ENCODE data around the gene TMEM63C. TPM values are rescaled to one million over a fixed set of nuclear protein-coding genes. Genes with fewer than 3 reads are reported as not detected.
"Not testable (repeated sequence)": the region's sequence is repeated elsewhere in the genome, so short reads cannot be mapped to it uniquely, and the experiment has no call there.

The TMEM63C gene
- total RNA-seq, 1 experiment from 2014 or later = 0.13 TPM

DNA sequence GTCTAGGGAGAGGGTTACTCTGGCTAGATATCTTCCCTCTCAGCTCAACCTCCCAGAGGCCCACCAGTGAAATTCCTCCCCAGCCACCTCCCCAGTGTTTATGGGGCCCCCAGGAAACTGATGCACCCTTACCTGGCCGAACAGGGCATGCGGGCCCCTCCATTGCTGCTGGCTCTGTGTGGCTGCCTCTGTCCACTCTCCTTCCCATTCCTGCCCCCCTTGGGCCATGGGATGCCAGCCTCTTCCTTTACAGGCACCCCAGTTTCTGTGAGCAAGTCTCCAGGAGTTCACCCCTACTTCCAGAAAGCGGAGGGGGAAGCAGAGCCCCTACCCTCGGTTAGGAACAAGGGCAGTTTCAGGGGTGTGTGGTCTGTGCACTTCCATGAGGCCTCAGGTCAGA is 20.6 kb upstream of the TMEM63C start:
- Histone ChIP-seq H3K4me1 (ENCODE audit: insufficient read depth, low read length, poor library complexity, severe bottlenecking) (peaks cover 7% of the 10 kb centered on the region), H3K27me3 (replicated peaks; ENCODE audit: insufficient read depth, low read depth, low read length, poor library complexity) (peaks cover 10% of the 10 kb centered on the region), H3K9me3 (ENCODE audit: low read depth, low read length, poor library complexity, severe bottlenecking) (no peaks in the 10 kb centered on the region), H3K4me3 (ENCODE audit: low read depth, low read length, poor library complexity, severe bottlenecking) (no peak overlapping the region), H3K36me3 (ENCODE audit: insufficient read depth, low read length, poor library complexity, severe bottlenecking) (no peaks in the 10 kb centered on the region), H3K27ac (ENCODE audit: low read depth, low read length, poor library complexity, severe bottlenecking) (no peak overlapping the region)
- POLR2A ChIA-PET (ENCODE audit: low non-redundant PET) = no interaction called here
- TF ChIP-seq EZH2 (IDR thresholded peaks at IDR 0.05; ENCODE audit: borderline replicate concordance, low read depth, low read length, poor library complexity, severe bottlenecking) = no peak
- TF ChIP-seq CTCF (conservative IDR thresholded peaks at IDR 0.05; ENCODE audit: low read depth, low read length) = no peak
- CTCF ChIA-PET = no interaction called here
- intact Hi-C loops (cut with micrococcal nuclease; ENCODE audit: unreplicated experiment) = no loop called here
- no peak for DNase-seq (ENCODE audit: low spot score)
- BruUV-seq (replicated peaks) = no TSS peak

GRCh38 chr14:77170045-77170444 is 11.6 kb upstream of the TMEM63C start:
- CTCF ChIA-PET = no interaction called here
- Histone ChIP-seq H3K27me3 (replicated peaks; ENCODE audit: insufficient read depth, low read depth, low read length, poor library complexity) (peaks cover 8% of the 10 kb centered on the region), H3K36me3 (ENCODE audit: insufficient read depth, low read length, poor library complexity, severe bottlenecking) (no peaks in the 10 kb centered on the region), H3K4me3 (ENCODE audit: low read depth, low read length, poor library complexity, severe bottlenecking) (no peak overlapping the region), H3K9me3 (ENCODE audit: low read depth, low read length, poor library complexity, severe bottlenecking) (peaks cover 15% of the 10 kb centered on the region), H3K27ac (ENCODE audit: low read depth, low read length, poor library complexity, severe bottlenecking) (no peak overlapping the region), H3K4me1 (ENCODE audit: insufficient read depth, low read length, poor library complexity, severe bottlenecking) (no peaks in the 10 kb centered on the region)
- no peak for TF ChIP-seq CTCF (conservative IDR thresholded peaks at IDR 0.05; ENCODE audit: low read depth, low read length)
- TF ChIP-seq EZH2 (IDR thresholded peaks at IDR 0.05; ENCODE audit: borderline replicate concordance, low read depth, low read length, poor library complexity, severe bottlenecking) = no peak
- no peak for DNase-seq (ENCODE audit: low spot score)
- POLR2A ChIA-PET (ENCODE audit: low non-redundant PET) = no interaction called here
- BruUV-seq (replicated peaks) = no TSS peak
- intact Hi-C loops (cut with micrococcal nuclease; ENCODE audit: unreplicated experiment) = no loop called here

DNA sequence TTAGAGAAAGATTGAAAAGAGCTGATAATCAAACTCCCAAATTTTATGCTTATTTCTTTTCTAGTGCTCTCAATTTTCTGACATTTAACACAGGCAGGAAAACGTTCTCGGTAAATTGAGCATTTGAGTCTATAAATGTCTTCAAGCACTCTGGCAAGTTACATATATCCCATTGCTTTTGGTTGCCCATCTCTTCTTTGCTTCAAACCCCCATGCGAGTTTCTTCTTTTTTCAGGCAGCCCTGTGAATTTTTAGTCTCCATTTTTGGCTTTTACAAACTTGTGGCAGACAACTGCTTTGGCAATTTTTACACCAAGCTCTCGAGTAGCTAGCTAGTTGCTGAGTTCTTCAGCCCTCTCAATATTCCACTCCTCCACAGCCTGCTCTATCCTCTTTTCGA is 8.7 kb upstream of the TMEM63C start:
- BruUV-seq (replicated peaks) = no TSS peak
- no peaks in the 10 kb centered on the region for H3K36me3 ChIP-seq (ENCODE audit: insufficient read depth, low read length, poor library complexity, severe bottlenecking)
- CTCF ChIA-PET = no interaction called here
- no peak for DNase-seq (ENCODE audit: low spot score)
- H3K4me1 ChIP-seq (ENCODE audit: insufficient read depth, low read length, poor library complexity, severe bottlenecking) = no peaks in the 10 kb centered on the region
- no peaks in the 10 kb centered on the region for H3K27me3 ChIP-seq (replicated peaks; ENCODE audit: insufficient read depth, low read depth, low read length, poor library complexity)
- TF ChIP-seq EZH2 (IDR thresholded peaks at IDR 0.05; ENCODE audit: borderline replicate concordance, low read depth, low read length, poor library complexity, severe bottlenecking) (no peak), CTCF (conservative IDR thresholded peaks at IDR 0.05; ENCODE audit: low read depth, low read length) (no peak)
- POLR2A ChIA-PET (ENCODE audit: low non-redundant PET) = interaction anchor here (0.6 kb wide), 1 partner anchor 54 kb away, joined by 11 read pairs; no protein-coding TSS in a partner anchor
- H3K9me3 ChIP-seq (ENCODE audit: low read depth, low read length, poor library complexity, severe bottlenecking) = peaks cover 15% of the 10 kb centered on the region
- intact Hi-C loops (cut with micrococcal nuclease; ENCODE audit: unreplicated experiment) = no loop called here
- H3K27ac ChIP-seq (ENCODE audit: low read depth, low read length, poor library complexity, severe bottlenecking) = no peak overlapping the region
- no peak overlapping the region for H3K4me3 ChIP-seq (ENCODE audit: low read depth, low read length, poor library complexity, severe bottlenecking)

- H3K27me3 ChIP-seq (replicated peaks; ENCODE audit: insufficient read depth, low read depth, low read length, poor library complexity); H3K4me3 ChIP-seq (ENCODE audit: low read depth, low read length, poor library complexity, severe bottlenecking); POLR2A ChIA-PET (ENCODE audit: low non-redundant PET); CTCF ChIA-PET; intact Hi-C loops (cut with micrococcal nuclease; ENCODE audit: unreplicated experiment); H3K36me3 ChIP-seq (ENCODE audit: insufficient read depth, low read length, poor library complexity, severe bottlenecking); DNase-seq (ENCODE audit: low spot score); H3K4me1 ChIP-seq (ENCODE audit: insufficient read depth, low read length, poor library complexity, severe bottlenecking); BruUV-seq (replicated peaks); H3K27ac ChIP-seq (ENCODE audit: low read depth, low read length, poor library complexity, severe bottlenecking): not testable (repeated sequence)
- peaks cover 15% of the 10 kb centered on the region for H3K9me3 ChIP-seq (ENCODE audit: low read depth, low read length, poor library complexity, severe bottlenecking)
Measured at GRCh38 chr14:77173911-77174617, 7.5 kb upstream of the TMEM63C start.

Data from A673 (cell line).